Stimulated activated CD8-positive, alpha-beta memory T cell treated with anti-CD3 and anti-CD28 coated beads, Interleukin-7, amount 100 ng/mL, for 24 hours (primary cell): ENCODE measurements around the gene TNFRSF18.

Experiments used
- DNase-seq: peaks from one replicate; pipeline ENCODE4 v3.0.0-alpha.2; 2020; ENCODE audit warnings: low read depth

Gene TNFRSF18

GRCh38 chr1:1240822-1241587 is 34.6 kb upstream of the TNFRSF18 start:
- DNase-seq: no peak

- no peak for DNase-seq
These were observed 33.9 kb upstream of the TNFRSF18 start for GRCh38 chr1:1240348-1240732.

GRCh38 chr1:1239614-1240347 is 33.4 kb upstream of the TNFRSF18 start:
- DNase-seq: no peak

GRCh38 chr1:1239227-1239613 is 32.8 kb upstream of the TNFRSF18 start:
- DNase-seq: no peak

- DNase-seq: no peak
These were observed 32.3 kb upstream of the TNFRSF18 start for GRCh38 chr1:1238702-1239178.

- no peak for DNase-seq
These were observed 31.7 kb upstream of the TNFRSF18 start for GRCh38 chr1:1237874-1238701.

- no peak for DNase-seq
These were observed 30.8 kb upstream of the TNFRSF18 start for GRCh38 chr1:1236945-1237873.

GRCh38 chr1:1236176-1236763 is 29.9 kb upstream of the TNFRSF18 start:
- DNase-seq: no peak

GRCh38 chr1:1235016-1235744 is 28.8 kb upstream of the TNFRSF18 start:
- no peak for DNase-seq

- no peak for DNase-seq
These were observed 27.9 kb upstream of the TNFRSF18 start for GRCh38 chr1:1234180-1234808.

GRCh38 chr1:1233567-1233892 is 27.1 kb upstream of the TNFRSF18 start:
- DNase-seq: no peak

- no peak for DNase-seq
These were observed 26.6 kb upstream of the TNFRSF18 start for GRCh38 chr1:1232796-1233566.

- DNase-seq: no peak
These were observed 25.9 kb upstream of the TNFRSF18 start, which contains the start of gene B3GALT6 for GRCh38 chr1:1232208-1232795. Gene B3GALT6 (plus strand): TSS chr1:1232237. CDS start chr1:1232279, 42 bp downstream.

- peak; percentile 92 for DNase-seq
These were observed 25.2 kb upstream of the TNFRSF18 start, which contains the start of gene SDF4 for GRCh38 chr1:1231400-1232207. Gene SDF4 (minus strand): TSS chr1:1232001. CDS start chr1:1228772, 3,229 bp downstream.

GRCh38 chr1:1230656-1231399 is 24.4 kb upstream of the TNFRSF18 start:
- no peak for DNase-seq

- no peak for DNase-seq
These were observed 23.4 kb upstream of the TNFRSF18 start for GRCh38 chr1:1229770-1230169.
